GM10266 (cell line): ENCODE data around the gene SYNE2.

Experiments
- DNase-seq: peaks from one replicate; pipeline ENCODE4 v3.0.0; 2012; ENCODE audit errors: extremely low spot score
- TF ChIP-seq, protein P1 (sequence below): IDR thresholded peaks from 2 replicates; pipeline ENCODE4 v1.5.1; 2012; ENCODE audit warnings: mild to moderate bottlenecking, low read depth; ENCODE audit not compliant: control insufficient read depth, insufficient read depth; ENCODE audit errors: missing control alignments

SYNE2 gene

DNA sequence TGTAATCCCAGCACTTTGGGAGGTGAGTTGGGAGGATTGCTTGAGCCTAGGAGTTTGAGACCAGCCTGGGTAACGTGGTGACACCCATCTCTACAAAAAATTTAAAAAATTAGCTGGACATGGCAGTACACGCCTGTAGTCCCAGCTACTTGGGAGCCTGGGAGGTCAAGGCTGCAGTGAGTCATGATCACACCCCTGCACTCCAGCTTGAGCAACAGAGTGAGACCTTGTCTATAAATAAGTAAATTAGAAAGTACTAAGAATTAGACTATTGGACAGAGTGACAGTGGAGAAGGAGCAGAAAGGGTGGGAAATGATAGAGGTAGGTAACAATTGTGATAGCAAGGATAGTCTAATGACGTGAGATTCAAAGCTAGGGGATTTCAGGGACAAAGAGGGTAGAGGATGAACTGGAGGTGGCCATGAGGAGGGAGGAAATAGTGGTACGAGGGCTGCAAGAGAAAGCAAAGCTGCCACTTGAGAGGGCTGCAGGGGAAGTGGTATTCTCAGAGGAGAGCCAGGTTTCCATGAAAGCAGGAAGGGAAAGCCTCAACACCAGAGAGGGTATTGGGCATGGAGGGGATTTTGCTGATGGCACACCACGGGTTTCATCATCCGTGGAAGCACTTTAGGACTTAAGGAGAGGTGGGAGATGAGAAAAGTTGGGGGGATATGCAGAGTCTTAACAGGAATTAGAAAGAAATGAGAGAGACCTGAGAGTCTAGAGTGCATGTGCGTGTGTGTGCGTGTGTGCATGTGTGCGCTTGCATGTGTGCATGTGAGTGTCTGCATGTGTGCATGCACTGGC is 85.6 kb downstream of the SYNE2 start:
- TF ChIP-seq, protein P1, sequence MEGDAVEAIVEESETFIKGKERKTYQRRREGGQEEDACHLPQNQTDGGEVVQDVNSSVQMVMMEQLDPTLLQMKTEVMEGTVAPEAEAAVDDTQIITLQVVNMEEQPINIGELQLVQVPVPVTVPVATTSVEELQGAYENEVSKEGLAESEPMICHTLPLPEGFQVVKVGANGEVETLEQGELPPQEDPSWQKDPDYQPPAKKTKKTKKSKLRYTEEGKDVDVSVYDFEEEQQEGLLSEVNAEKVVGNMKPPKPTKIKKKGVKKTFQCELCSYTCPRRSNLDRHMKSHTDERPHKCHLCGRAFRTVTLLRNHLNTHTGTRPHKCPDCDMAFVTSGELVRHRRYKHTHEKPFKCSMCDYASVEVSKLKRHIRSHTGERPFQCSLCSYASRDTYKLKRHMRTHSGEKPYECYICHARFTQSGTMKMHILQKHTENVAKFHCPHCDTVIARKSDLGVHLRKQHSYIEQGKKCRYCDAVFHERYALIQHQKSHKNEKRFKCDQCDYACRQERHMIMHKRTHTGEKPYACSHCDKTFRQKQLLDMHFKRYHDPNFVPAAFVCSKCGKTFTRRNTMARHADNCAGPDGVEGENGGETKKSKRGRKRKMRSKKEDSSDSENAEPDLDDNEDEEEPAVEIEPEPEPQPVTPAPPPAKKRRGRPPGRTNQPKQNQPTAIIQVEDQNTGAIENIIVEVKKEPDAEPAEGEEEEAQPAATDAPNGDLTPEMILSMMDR, result no peak
- DNase-seq, result peak; percentile 20

DNA sequence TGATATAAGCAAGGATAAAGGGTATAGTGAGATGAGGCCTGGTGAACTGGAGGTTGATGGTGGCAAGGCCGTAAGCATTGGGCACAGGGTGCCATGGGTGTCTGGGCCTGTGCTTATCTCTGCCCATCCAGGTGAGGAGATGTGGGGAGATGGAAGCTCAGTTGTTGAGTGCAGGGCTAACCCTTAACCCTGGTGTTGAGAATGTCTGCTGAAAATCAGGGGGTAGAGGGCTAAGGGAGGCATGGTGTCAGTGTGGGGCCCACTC is 86.1 kb downstream of the SYNE2 start:
- no peak for DNase-seq
- TF ChIP-seq, protein P1, result no peak

DNA sequence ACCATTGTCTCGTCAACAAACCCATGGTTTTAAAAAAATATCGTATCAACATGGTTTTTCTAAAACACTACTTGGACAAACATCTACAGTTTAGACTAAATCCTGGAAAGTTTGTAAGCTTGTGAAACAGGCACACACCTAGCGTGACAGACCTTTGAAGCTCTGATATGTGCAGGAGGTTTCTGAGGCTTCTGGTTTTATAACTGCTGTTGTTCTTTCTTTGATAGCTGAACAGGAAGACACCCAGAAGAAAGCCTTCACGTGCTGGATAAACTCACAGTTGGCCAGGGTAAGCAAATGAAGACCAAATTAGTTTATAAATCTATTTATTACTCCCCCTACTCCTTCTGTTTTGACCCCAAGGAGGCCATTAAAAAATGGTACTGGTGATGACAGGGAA is 87.6 kb downstream of the SYNE2 start:
- no peak for DNase-seq

DNA sequence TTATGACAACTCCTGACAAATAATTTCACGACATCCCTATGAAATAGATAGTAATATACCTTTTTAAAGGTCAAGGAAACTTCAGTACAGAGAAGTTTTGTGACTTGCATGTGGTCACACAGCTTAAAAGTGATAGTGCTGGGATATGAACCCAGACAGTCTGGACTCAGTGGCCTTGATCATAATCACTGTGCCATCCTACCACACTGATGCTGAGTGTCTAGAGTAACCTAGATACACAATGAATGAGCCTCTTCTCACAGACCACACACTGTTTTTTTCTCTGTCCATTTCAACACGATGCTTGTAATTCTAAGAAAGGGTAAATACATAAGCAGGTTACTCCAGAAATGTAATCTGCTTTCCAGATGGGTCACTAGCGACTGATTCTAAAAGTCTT is 88.2 kb downstream of the SYNE2 start:
- DNase-seq, result no peak
- TF ChIP-seq, protein P1, result no peak

More for the DNA sequence above, 87.6 kb downstream of the SYNE2 start:
- TF ChIP-seq, protein P1, result no peak

- no peak for DNase-seq
- TF ChIP-seq, protein P1, result no peak
Measured at GRCh38 chr14:63949696-63950095, 96.9 kb downstream of the SYNE2 start.

DNA sequence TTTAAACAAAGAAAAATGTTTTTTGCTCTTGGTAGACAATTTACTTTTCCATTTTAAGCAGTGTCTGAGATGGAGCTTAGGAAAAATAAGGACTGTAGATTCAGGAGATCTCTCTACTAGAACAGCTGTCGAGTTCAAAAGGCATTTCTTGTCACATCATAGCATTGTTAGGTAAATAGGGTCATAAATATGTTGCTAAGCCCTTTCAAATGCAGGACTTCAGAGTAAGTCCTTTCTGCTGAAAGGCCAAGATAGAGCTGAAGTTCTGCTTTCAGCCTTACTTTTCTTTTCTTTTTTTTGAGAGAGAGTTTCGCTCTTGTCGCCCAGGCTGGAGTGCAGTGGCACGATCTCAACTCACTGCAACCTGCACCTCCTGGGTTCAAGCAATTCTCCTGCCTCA is 98.2 kb downstream of the SYNE2 start:
- TF ChIP-seq, protein P1, result no peak
- no peak for DNase-seq

- TF ChIP-seq, protein P1, result no peak
Measured at GRCh38 chr14:63951429-63951828, 98.6 kb downstream of the SYNE2 start.

More at GRCh38 chr14:63951429-63951828, 98.6 kb downstream of the SYNE2 start:
- DNase-seq, result no peak
